OCI-LY3 (cell line): ENCODE results near the gene EIF4B.

Experiments
- CTCF ChIP-seq: fragments of 200-600, 300-600 bp; sonication (generic); IDR thresholded peaks from 2 replicates; pipeline ENCODE4 v1.5.1; 2014; ENCODE audit warnings: antibody characterized with exemption, low read length, low read depth
- EZH2phosphoT487 ChIP-seq: fragments of 200-600 bp; shearing (Covaris generic); IDR thresholded peaks from 2 replicates; pipeline ENCODE4 v1.6.1; 2018; ENCODE audit warnings: antibody characterized with exemption, mixed run types, low read depth

GRCh38 chr12:53045696-53046045 is 39.4 kb downstream of the EIF4B start:
- TF ChIP-seq CTCF (no peak), EZH2phosphoT487 (no peak)
